ENCODE data around the gene TM7SF3. TPM values are rescaled to one million over a fixed set of nuclear protein-coding genes. Genes with fewer than 3 reads are reported as not detected.
A peak's percentile ranks its signal among the peaks of the same experiment; 100 is the strongest.
"Not testable (repeated sequence)": the region's sequence is repeated elsewhere in the genome, so short reads cannot be mapped to it uniquely, and the experiment has no call there.

Gene TM7SF3
- total and polyA plus RNA-seq, 5 experiments from 2014 or later = 23.5 to 62.8 (median 44.3) TPM

GRCh38 chr12:26963413-26963812 is 50.8 kb downstream of the TM7SF3 start:
- POLR2A ChIA-PET = no interaction called here
- Mint-ChIP-seq H3K27ac (peak overlapping the region in 5 of 10 donors; percentile 1 to 43 (median 20)), H3K4me3 (no peak overlapping the region), H3K27me3 (no peaks in the 10 kb centered on the region), H3K9me3 (no peaks in the 10 kb centered on the region), H3K36me3 (peaks cover 10 to 65% (median 14%) of the 10 kb centered on the region in 3 donors), H3K4me1 (peaks cover 0 to 7% (median 3%) of the 10 kb centered on the region in 4 donors)
- ATAC-seq = no peak
- DNase-seq = no peak

GRCh38 chr12:26961803-26962202 is 52.4 kb downstream of the TM7SF3 start:
- DNase-seq (no peak), ATAC-seq (no peak)
- Mint-ChIP-seq H3K36me3 (peaks cover 10 to 72% (median 22%) of the 10 kb centered on the region in 3 donors), H3K4me3 (no peak overlapping the region), H3K4me1 (peaks cover 0 to 12% (median 6%) of the 10 kb centered on the region in 4 donors), H3K27me3 (no peaks in the 10 kb centered on the region), H3K27ac (peak overlapping the region in 5 of 10 donors; percentile 1 to 67 (median 53)), H3K9me3 (no peaks in the 10 kb centered on the region)
- POLR2A ChIA-PET = no interaction called here

DNA sequence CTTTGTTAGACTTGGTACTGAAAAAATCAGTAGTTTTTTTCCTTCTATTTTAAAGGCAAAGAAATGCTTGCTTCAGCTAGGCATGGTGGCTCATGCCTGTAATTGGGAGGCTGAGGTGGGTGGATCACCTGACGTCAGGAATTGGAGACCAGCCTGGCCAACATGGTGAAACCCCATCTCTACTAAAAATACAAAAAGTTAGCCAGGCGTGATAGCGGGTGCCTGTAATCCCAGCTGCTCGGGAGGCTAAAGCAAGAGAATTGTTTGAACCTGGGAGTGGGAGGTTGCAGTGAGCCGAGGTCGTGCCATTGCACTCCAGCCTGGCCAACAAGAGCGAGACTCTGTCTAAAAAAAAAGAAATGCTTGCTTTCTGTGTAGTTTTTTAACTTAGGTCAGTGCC is 52.8 kb downstream of the TM7SF3 start:
- ATAC-seq, POLR2A ChIA-PET, DNase-seq, H3K9me3 Mint-ChIP-seq, H3K27me3 Mint-ChIP-seq: not testable (repeated sequence)
- Mint-ChIP-seq H3K27ac (peak overlapping the region in 2 of 10 donors; percentile 55 to 67), H3K4me1 (peaks cover 0 to 14% (median 8%) of the 10 kb centered on the region in 4 donors), H3K4me3 (peak overlapping the region in 1 of 10 donors; percentile 54), H3K36me3 (peaks cover 14 to 73% (median 26%) of the 10 kb centered on the region in 3 donors)

- peak overlapping the region in 3 of 10 donors; percentile 12 to 27 (median 20) for H3K4me3 Mint-ChIP-seq
- ATAC-seq = no peak
- peaks cover 14 to 58% (median 48%) of the 10 kb centered on the region in 4 donors for H3K4me1 Mint-ChIP-seq
- peaks cover 10 to 68% (median 22%) of the 10 kb centered on the region in 3 donors for H3K36me3 Mint-ChIP-seq
- no peak for DNase-seq
- H3K27me3 Mint-ChIP-seq = no peaks in the 10 kb centered on the region
- peak overlapping the region in 6 of 10 donors; percentile 20 to 62 (median 32) for H3K27ac Mint-ChIP-seq
- peaks cover 0 to 2% (median 0%) of the 10 kb centered on the region in 9 donors for H3K9me3 Mint-ChIP-seq
- POLR2A ChIA-PET = no interaction called here
Observed at GRCh38 chr12:26954027-26954426, 60.2 kb downstream of the TM7SF3 start.

DNA sequence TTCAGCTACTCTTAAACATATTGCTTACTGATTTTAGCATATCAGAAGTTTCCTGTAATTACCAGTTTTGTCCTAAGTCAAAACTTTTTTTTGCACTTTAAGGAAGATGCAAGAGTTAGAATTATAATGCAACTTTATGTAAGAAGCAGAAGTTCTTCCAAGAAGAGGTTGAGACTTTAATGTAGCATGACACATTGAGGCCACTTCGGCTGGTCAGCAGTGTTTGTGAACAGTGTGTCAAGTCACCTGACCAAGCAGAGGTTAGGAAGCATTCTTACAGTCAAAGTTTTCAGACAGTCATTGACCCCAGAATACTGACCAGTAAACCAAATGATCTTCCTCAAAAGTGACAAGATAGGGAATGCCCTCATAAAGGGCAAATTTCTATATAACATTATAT is 60.7 kb downstream of the TM7SF3 start:
- H3K36me3 Mint-ChIP-seq = peaks cover 12 to 69% (median 26%) of the 10 kb centered on the region in 3 donors
- peaks cover 0 to 2% (median under 1%) of the 10 kb centered on the region in 9 donors for H3K9me3 Mint-ChIP-seq
- ATAC-seq (no peak), DNase-seq (no peak)
- H3K4me3 Mint-ChIP-seq = peak overlapping the region in 3 of 10 donors; percentile 32 to 51 (median 34)
- peaks cover 14 to 59% (median 49%) of the 10 kb centered on the region in 4 donors for H3K4me1 Mint-ChIP-seq
- no peaks in the 10 kb centered on the region for H3K27me3 Mint-ChIP-seq
- POLR2A ChIA-PET = no interaction called here
- peak overlapping the region in 4 of 10 donors; percentile 39 to 80 (median 69) for H3K27ac Mint-ChIP-seq

- Mint-ChIP-seq H3K27me3 (no peaks in the 10 kb centered on the region), H3K36me3 (peaks cover 10 to 50% (median 29%) of the 10 kb centered on the region in 3 donors), H3K4me1 (peaks cover 18 to 79% (median 60%) of the 10 kb centered on the region in 4 donors), H3K9me3 (peaks cover 0 to 15% (median 7%) of the 10 kb centered on the region in 9 donors), H3K27ac (peak overlapping the region in 3 of 10 donors; percentile 27 to 63 (median 53)), H3K4me3 (no peak overlapping the region)
- POLR2A ChIA-PET = no interaction called here
- no peak for ATAC-seq
- no peak for DNase-seq
Observed at GRCh38 chr12:26948309-26948708, 65.9 kb downstream of the TM7SF3 start.

DNA sequence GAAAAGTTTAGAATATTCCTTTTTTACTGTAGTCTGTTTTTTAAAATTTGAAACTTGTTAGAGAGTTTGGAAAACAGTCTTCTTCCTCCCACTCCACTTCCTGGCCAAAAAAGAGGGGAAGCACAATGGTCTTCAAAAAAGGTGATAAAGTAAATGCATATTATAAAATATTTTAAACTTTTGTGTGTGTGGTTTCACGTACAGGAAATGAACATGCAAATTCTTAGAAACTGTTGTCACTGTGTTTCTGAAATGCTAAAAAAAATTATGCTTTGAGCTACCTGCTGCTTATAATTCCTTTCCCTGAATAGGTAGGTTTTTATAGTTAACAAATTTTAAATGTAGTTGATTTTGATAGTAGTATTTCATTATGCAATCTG is 73.0 kb downstream of the TM7SF3 start:
- ATAC-seq (no peak), DNase-seq (peak in 3 of 10 donors; percentile 32 to 39 (median 39))
- no peaks in the 10 kb centered on the region for H3K27me3 Mint-ChIP-seq
- peaks cover 4 to 8% (median 7%) of the 10 kb centered on the region in 3 donors for H3K36me3 Mint-ChIP-seq
- peak overlapping the region; percentile 83 to 100 (median 94) for H3K4me3 Mint-ChIP-seq
- peaks cover 17 to 76% (median 64%) of the 10 kb centered on the region in 4 donors for H3K4me1 Mint-ChIP-seq
- H3K9me3 Mint-ChIP-seq = peaks cover 0 to 4% (median 0%) of the 10 kb centered on the region in 9 donors
- POLR2A ChIA-PET = interaction anchor here (1.7 kb wide), 1 partner anchor 81 kb away, joined by 5 read pairs; the partner anchor contains the start of gene MED21
- H3K27ac Mint-ChIP-seq = peak overlapping the region; percentile 84 to 100 (median 95)

DNA sequence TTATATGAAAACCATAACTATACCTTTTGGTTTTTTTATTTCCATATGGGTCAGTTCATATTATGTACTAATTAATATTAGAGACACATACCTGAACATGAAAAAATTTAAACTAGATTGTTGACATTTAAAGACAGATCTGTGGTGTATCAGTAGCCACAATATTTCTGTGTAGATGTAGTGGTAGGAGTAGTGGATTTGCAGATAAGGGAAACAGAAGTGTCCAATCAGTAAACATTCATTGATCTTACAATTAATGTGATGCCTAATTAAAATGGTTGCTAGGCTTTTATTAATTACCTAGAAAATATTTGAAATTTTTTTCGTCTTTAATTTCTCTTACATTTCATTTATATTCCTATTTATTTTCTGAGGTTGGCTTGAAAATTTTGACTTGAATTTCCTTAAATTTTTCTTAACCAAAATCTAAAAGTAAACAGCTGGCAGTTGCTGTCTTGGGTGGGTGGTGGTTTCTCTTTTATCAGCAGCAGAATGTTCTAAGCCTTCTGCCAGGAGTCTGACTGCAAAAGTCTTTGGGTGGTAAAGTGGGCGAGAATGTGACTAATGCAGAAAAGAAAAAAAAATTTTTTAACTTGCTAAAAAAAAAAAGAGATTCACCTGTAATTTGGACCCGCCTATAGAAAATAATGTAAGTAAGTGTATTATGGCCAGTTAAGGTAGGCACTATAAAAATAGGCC is 73.5 kb downstream of the TM7SF3 start:
- H3K27ac Mint-ChIP-seq = peak overlapping the region; percentile 71 to 100 (median 99)
- DNase-seq (peak in 6 of 10 donors; percentile 12 to 43 (median 24)), ATAC-seq (peak in 1 of 2 donors; percentile 6)
- no peaks in the 10 kb centered on the region for H3K9me3 Mint-ChIP-seq
- peaks cover 0 to 7% (median 4%) of the 10 kb centered on the region in 3 donors for H3K36me3 Mint-ChIP-seq
- H3K4me3 Mint-ChIP-seq = peak overlapping the region; percentile 83 to 100 (median 94)
- H3K27me3 Mint-ChIP-seq = no peaks in the 10 kb centered on the region
- peaks cover 18 to 76% (median 64%) of the 10 kb centered on the region in 4 donors for H3K4me1 Mint-ChIP-seq
- POLR2A ChIA-PET = no interaction called here

GRCh38 chr12:26939953-26940352 is 74.2 kb downstream of the TM7SF3 start:
- ATAC-seq = no peak
- peak in 1 of 10 donors; percentile 6 for DNase-seq
- H3K9me3 Mint-ChIP-seq = no peaks in the 10 kb centered on the region
- H3K27ac Mint-ChIP-seq = peak overlapping the region; percentile 24 to 100 (median 99)
- peaks cover 19 to 78% (median 68%) of the 10 kb centered on the region in 4 donors for H3K4me1 Mint-ChIP-seq
- peaks cover 0 to 7% (median 2%) of the 10 kb centered on the region in 3 donors for H3K36me3 Mint-ChIP-seq
- H3K27me3 Mint-ChIP-seq = no peaks in the 10 kb centered on the region
- peak overlapping the region; percentile 90 to 100 (median 94) for H3K4me3 Mint-ChIP-seq
- POLR2A ChIA-PET = no interaction called here

DNA sequence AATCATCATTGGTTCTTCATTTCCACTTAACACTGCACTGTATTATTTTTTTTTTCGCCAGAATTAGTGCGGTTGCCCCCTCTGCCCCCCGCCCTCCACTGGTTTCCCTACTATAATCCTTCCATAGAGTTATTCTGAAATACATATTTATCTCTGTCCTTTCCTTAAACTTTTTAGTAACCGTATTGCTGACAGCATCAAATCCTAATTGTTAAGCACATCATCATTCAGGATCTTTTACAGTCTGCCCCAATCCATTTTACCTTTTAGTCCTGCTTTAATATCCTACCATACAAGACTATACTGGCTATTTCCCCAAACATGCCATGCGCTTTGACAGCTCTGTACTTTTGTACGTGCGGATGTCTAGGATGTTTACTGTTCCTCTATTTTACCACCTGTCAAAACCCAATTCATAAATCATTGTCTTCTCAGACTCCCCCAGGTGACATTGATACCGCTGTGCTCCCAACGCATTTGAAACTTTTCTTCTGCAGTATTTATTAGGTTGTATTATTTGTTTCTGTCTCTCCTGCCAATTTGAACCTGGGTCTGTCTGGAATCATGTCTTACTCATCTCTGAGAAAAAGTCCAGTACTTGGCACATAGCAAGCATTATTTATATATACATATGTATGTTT is 74.9 kb downstream of the TM7SF3 start:
- no peak for ATAC-seq
- POLR2A ChIA-PET = interaction anchor here (1.1 to 1.6 kb wide), 4 partner anchors 13 to 107 kb away, joined by 4 to 9 read pairs (median 6); partner anchors contain the start of genes ITPR2 and TM7SF3
- Mint-ChIP-seq H3K27me3 (no peaks in the 10 kb centered on the region), H3K27ac (peak overlapping the region; percentile 90 to 100 (median 99)), H3K9me3 (no peaks in the 10 kb centered on the region), H3K36me3 (peaks cover 0 to 7% (median 6%) of the 10 kb centered on the region in 3 donors), H3K4me1 (peaks cover 22 to 84% (median 72%) of the 10 kb centered on the region in 4 donors), H3K4me3 (peak overlapping the region; percentile 90 to 100 (median 94))
- peak in 3 of 10 donors; percentile 10 to 20 (median 16) for DNase-seq

GRCh38 chr12:26938701-26939062 is 75.5 kb downstream of the TM7SF3 start:
- peaks cover 0 to 10% (median 7%) of the 10 kb centered on the region in 3 donors for H3K36me3 Mint-ChIP-seq
- peak in 6 of 10 donors; percentile 4 to 59 (median 18) for DNase-seq

More at GRCh38 chr12:26938701-26939062, 75.5 kb downstream of the TM7SF3 start:
- POLR2A ChIA-PET = interaction anchor here (0.8 to 1.6 kb wide), 6 partner anchors 13 to 107 kb away, joined by 3 to 9 read pairs (median 6); partner anchors contain the start of genes ITPR2, MED21 and TM7SF3
- peak overlapping the region; percentile 90 to 100 (median 99) for H3K27ac Mint-ChIP-seq
- H3K4me3 Mint-ChIP-seq = peak overlapping the region; percentile 90 to 100 (median 94)
- H3K27me3 Mint-ChIP-seq = no peaks in the 10 kb centered on the region
- peaks cover 22 to 81% (median 68%) of the 10 kb centered on the region in 4 donors for H3K4me1 Mint-ChIP-seq
- no peaks in the 10 kb centered on the region for H3K9me3 Mint-ChIP-seq
- ATAC-seq = peak; percentile 7 to 14

All from naive thymus-derived CD8-positive, alpha-beta T cell (primary cell).